SHP77 treated with DMSO at 0.1 percent for 48 hours (cell line): ENCODE results near the gene TRNP1.
A peak's percentile ranks its signal among the peaks of the same experiment; 100 is the strongest.

Source experiments
- DNase-seq: peaks from one replicate; lab custom pipeline; 2025; lab: John Stamatoyannopoulos, UW

Gene TRNP1

DNA sequence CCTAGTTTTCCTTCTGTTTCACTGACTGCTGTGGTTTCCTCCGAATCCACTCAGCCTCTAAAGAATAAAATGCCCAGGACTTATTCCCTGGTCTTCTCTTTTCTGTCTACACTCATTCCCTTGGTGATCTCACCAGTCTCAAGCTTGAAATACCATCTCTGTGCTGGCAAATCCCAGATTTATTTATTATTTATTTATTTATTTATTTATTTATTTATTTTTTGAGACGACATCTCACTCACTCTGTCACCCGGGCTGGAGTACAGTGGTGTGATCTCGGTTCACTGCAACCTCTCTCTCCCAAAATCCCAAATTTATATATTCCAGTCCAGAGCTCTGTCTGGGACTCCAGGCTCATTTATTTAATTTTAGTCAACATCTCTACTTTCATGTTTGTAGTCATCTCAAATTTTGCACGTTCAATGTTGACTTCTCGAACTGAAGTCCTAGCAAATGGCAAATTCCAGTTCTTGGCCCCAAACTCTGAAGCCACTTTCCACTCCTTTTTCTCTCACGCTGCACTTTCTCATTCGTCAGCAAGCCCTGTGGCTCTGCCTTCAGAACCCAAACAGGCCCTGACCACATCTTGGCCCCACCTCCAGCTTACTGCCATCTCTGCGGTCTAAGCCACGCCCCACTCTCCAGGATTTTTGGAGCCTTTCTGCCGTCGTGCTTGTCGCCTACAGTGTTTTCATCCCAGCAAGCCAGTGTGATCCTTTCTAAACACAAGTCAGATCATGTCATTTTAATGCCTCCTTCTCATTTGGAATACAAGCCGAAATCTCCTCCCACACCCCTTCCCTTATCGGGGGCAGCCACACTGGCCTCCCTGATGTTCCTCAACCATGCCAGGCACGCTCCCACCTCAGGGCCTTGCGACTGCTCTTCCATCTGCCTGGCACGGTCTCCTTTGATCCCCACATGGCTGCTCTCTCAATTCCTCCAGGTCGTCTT is 33.4 kb downstream of the TRNP1 start:
- DNase-seq, result peak; percentile 61

DNA sequence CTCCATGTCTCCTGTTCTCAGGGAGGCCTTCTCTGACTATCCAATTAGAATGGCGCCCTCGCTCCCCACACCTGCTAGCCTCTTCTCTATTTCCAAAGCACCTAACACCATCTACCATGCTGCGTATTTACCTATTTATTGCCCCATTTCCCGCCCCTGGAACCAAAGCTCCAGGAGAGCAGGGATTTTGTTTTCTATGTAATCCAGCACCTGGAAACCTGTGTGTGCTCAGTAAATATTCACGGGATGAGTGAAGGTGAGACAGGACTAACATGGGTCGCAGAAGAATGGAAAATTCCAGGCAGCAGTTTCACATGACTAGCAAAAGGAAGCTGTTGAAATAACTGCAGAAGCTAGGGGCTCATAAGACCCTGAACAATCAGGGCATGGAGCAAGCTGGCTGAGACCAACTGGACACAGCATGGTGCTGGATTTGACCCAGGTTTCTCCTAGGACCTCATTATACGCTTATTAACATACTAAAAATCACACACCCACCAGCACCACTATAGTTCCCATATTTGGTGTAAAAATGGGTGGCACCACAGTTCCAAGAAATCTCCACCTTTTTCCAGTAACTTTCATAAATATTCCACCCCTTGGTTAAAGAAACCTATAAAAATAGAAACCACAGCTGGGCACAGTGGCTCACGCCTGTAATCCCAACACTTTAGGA is 34.2 kb downstream of the TRNP1 start:
- DNase-seq, result no peak

DNA sequence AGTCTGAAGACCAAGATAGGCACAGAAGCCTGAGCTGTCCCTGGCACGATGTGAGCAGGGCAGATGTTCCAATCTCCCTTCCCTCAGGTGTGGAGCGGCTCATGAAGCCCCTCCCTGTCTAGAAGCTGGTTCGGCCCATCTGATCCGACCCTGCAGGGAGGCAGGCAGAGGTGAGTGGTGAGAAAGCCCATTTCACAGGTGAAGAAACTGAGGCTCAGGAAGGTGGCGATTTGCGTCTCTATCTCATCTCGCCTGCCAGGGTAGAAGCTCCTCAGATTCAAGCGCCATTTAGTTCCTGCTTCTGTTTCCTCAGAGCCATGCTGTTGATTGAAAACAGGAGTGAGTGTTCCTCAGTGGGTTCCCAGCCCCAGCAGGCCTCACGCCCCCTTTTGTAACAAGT is 36.0 kb downstream of the TRNP1 start:
- no peak for DNase-seq

DNA sequence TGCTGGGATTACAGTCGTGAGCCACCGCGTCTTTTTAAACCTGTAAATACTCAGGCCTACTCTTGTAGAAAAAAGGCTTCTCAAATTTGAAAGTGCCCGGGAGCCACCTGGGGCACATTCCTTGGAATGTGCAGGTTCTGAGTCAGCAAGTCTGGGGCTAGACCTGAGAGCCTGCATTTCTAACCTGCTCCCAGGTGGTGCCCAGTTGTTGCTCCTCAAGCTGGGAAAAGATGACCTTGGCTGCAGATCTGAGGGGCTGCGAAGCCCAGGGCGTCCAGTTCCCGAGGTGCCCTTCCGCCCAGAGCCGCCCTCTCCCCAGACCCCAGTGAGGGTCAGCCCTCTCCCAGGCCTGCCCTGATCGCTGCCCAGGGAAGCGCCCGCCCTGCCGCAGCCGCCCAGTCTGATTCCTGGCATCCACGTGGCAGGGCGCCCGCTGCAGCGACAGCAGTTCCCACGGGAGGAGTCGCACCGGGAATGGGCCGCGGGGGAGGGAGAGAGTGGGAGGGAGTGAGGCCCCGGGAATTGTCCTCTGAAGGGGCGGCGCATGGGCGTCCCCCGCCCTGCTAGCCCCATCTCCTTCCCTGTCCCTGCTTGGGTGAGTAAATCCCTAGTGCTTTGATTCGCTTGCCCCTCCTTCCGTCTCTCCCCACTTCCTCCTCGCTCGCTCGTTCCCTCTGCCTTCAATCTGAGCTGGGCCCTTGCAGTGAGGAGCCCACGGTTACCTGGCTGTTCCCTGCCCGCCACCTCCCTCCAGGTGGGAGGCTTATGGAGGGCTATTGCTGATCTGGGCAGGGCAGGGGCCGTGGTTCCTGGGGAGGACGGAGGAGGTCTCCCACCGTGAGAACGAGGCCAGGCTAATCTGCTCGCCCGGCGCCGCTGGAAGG is 38.0 kb downstream of the TRNP1 start:
- no peak for DNase-seq

DNA sequence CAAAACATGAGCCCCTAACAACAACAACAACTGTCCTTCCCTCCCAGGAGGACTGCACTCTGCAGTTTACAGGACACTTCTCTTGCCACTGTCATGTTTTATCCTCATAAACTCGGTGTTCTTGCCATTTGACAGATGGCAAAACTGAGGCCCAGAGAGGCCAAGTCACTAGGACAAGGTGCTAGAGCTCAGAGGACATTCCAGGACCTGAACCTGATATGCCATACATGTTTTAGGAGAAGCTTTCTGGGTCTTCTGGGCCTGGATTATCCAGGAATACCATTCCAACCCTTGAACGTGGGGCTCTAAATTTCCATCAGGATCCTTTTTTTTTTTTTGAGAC is 38.6 kb downstream of the TRNP1 start:
- DNase-seq, result no peak

DNA sequence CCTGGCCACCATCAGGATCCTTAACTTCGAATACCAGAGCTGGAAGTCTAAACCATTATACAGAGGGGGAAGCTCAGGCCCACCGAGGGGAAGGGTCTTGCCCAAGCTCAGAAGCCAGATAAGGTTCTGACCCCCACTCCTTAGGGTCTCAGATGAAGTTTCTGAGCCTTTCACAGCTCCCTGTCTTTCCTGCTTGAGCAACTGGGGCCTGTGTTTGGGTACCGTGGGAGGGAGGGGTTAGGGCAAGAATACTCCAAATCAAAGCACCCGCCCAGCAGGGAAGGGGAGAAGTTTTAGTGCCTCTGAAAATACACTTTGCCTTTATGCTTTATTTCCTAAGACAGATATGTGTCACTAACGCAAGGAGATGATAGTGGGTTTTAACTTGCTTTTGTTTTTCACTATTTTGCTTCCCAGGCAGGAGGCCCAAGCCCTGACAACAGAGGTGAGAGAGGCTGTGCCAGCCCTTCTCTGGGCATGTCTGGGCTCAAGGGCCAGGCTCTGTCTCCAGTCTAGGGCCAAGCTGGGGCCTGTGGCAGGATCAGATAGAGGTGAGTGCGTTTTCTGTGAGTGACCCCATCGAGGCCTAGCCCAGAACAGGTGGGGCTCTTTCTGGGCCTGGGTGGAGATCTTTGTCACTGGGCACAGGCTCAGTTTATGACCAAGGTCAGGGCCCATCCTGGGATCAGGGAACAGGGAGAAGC is 39.7 kb downstream of the TRNP1 start:
- DNase-seq, result no peak

DNA sequence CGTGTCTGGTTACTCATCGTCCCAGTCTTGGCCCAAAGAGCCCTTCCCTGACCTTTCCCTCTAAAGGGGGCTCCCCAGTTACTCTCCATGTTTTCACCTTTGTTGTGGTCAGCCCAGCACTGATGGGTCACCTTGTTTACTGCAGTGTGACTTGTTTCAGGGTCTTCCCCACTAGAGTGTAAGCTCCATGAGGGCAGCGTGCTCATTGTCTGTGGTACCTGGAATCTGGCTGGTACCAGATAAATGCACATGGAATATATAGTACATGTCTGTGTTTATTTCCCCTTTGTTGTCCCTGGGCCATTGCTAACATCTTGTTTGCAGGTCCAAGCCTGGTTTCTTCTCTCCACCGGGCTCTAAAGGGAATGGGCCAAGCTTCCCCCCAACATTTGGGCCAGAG is 41.9 kb downstream of the TRNP1 start:
- no peak for DNase-seq

DNA sequence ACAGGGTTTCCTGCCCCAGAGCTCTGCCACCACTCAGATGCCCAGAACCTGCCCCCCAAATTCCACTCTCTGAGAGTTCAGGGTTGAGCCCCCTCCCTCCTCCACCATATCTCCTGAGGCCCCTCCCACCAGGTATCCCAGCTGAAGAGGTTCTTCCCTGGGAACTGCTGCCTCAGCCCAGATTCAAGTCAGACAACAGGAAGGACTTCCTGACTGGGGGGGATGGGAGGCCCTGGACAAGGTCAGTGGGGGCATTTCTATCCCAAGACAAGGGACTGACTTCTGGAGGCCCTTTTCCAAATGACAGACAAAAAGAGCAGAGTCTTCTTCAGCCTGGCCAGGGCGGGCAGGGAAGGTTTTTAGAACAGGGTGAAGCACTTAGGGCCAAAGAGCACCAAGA is 43.2 kb downstream of the TRNP1 start:
- DNase-seq, result no peak

DNA sequence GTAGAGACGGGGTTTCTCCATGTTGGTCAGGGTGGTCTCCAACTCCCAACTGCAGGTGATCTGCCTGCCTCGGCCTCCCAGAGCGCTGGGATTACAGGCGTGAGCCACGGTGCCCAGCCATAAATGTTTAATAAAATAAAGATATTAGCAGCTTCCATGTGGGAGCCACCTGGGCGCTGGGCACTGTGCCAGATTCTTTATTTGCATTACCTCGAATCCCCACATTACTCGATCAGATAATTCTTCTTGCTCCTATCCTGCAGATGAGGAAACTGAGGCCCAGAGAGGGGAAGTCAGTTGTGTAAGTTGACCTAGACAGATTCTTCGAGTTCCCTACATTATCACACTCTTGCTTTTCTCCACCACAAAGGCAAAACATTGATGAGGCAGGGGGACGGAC is 44.0 kb downstream of the TRNP1 start:
- no peak for DNase-seq

DNA sequence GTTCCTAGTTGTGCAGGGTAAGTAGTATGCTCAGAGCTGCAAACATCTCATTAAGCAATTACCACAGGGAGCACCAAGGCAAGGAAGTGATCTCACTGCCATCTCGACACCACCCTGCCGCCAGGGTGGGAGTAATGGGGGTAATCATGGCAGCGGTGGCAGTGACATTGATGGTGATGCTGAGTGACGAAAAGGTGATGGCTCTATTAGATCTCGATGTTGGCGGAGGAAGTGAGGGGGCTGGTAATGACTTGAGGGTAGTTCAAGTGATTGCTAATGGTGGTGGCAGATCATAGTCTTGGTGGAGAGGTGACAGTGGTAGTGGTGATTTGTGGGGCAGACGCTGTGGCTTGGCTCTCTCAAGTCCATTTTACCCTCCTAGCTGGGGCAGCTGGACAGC is 44.5 kb downstream of the TRNP1 start:
- no peak for DNase-seq

DNA sequence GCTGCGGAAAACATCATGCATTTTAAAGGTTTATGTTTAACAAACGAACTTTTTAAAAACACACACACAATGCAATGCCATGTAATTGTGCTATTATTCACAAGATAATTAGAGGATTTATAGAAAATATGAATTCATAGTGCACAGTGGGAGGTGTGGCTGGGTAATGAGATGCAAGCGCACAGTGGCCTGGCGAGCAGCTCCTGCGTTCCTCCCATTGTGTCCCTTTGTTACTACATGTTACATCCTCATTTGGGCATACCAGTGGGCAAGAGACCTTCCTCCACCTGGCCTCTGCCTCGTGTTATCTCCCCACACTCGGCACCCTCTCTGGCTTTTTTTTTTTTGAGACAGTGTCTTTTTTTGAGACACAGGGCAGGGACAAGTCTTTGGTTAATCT is 49.2 kb downstream of the TRNP1 start:
- no peak for DNase-seq

DNA sequence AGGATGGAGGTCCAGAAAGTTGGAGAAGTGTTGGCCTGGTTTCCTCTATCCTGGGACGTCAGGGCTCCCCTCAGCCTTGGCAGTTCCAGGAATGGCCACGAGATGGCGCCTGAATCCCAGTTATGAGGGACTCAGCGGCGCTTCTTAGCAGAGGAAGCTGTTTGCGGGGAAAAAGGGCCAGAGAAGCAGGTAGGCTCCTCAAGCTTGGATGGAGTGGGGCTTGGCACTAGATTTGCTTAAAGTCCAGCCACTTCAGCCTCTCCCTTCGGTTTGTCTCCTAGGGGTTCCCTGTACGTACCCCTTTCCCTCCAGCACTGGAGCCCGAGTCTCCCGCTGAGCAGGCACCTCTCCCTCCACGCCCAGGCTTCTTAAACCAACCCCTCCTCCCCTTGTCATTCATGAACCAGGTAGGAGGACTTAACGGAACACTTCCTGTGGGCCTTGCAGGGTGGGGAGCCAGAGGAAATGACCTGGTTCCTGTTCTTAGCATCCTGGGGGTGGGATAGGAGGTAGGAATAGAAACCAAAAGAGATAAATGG is 51.2 kb downstream of the TRNP1 start:
- DNase-seq, result no peak

DNA sequence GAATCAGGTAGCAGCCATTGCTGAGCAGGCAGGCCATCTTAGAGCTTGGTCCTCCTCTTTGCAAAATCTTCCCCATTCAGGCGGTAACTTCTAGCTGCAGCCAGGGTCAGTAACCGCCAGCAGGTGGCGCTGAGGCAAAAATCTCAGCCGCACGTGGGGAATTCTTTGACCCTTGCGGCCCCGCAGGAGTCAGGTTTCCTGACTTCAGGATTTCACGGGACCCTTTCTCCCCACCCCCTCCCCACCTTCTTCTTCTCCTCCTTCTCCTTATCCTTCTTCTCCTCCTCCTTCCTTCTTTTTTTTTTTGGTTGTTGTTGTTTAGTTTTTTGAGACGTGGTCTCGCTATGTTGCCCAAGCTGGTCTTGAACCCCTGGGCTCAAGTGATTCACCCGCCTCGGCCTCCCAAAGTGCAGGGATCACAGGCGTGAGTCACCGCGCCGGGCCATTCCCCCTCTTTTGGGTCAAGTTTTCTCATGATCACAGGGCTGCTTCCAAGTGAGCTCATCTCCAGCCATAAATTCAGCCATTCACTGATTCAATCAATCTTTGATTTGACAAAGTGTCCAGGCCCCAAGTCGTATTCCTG is 52.6 kb downstream of the TRNP1 start:
- no peak for DNase-seq

DNA sequence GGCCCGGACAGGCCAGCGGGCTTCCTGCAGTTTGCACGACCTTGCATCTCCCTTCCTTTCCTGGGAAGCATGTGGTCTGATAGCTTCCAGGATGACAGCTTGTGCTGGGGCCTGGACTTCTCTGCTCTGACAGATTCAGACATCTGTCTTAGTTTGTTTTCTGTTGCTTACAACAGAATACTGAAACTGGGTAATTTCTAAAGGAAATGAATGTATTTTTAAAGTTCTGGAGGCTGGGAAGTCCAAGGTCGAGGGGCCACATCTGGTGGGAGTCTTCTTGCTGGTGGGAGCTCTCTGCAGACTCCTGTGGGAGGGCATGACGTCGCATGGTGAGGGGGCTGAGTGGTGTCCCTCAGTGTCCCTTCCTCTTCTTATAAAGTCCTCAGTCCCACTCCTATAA is 54.4 kb downstream of the TRNP1 start:
- no peak for DNase-seq

DNA sequence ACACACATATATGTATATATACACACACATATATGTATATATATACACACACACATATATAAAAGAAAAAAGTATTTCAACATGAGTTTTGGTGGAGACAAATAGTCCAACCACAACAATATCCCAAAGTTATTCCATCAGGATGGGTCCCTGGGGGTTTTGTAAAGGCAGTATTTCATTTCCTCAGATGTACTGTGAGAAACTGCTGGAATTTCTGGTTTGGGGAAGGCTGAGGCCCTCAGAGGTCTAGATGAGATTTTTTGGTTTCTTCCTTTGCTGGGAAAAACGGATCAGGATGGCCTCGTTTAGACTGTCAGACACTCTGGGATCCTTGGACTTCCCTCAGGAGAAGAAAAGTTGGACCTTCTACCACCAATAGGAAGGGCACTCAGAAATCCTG is 55.6 kb downstream of the TRNP1 start:
- no peak for DNase-seq

DNA sequence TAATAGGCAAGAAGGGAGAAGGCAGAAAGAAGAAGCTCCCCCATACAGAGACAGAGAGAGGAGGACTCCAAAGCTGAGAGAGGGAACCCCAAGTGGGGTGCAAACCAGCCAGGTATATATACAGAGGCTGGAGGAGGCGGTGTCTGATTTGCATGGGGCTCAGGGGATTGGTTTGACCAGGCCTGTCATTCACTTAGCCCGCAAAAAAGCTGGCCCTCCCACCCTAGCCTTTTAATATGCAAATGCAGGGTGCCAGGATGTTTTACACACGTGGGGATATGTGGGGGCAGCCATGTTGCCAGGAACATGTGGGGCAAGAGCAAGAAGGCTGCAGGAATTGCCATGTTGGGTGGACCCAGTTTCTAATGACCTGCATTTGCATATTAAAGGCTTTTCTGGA is 56.1 kb downstream of the TRNP1 start:
- DNase-seq, result no peak
